ENCODE results near the gene DHX16. TPM values are rescaled to one million over a fixed set of nuclear protein-coding genes. Genes with fewer than 3 reads are reported as not detected.

The DHX16 gene
- total RNA-seq, 1 donor from 2014 or later, result 38.5 TPM

- peaks cover 51% of the 10 kb centered on the region for H3K36me3 Mint-ChIP-seq (ENCODE audit: low read depth, unreplicated experiment)
- no peak overlapping the region for H3K27ac Mint-ChIP-seq (ENCODE audit: unreplicated experiment)
- H3K4me3 Mint-ChIP-seq (ENCODE audit: unreplicated experiment), result peak overlapping the region; percentile 33
- H3K4me1 Mint-ChIP-seq (ENCODE audit: unreplicated experiment), result peaks cover 7% of the 10 kb centered on the region
- no peak for TF ChIP-seq CTCF (IDR thresholded peaks at IDR 0.05; ENCODE audit: unreplicated experiment)
- no peak for DNase-seq (ENCODE audit: low spot score)
- H3K9me3 Mint-ChIP-seq (ENCODE audit: unreplicated experiment), result no peaks in the 10 kb centered on the region
- H3K27me3 Mint-ChIP-seq (ENCODE audit: unreplicated experiment), result peaks cover 7% of the 10 kb centered on the region
These were observed 32.8 kb upstream of the DHX16 start for GRCh38 chr6:30705620-30706019.

GRCh38 chr6:30703821-30704220 is 31.0 kb upstream of the DHX16 start:
- H3K36me3 Mint-ChIP-seq (ENCODE audit: low read depth, unreplicated experiment), result peaks cover 50% of the 10 kb centered on the region
- peak overlapping the region; percentile 71 for H3K4me3 Mint-ChIP-seq (ENCODE audit: unreplicated experiment)
- peaks cover 11% of the 10 kb centered on the region for H3K4me1 Mint-ChIP-seq (ENCODE audit: unreplicated experiment)
- DNase-seq (ENCODE audit: low spot score), result no peak
- TF ChIP-seq CTCF (IDR thresholded peaks at IDR 0.05; ENCODE audit: unreplicated experiment), result no peak
- H3K9me3 Mint-ChIP-seq (ENCODE audit: unreplicated experiment), result no peaks in the 10 kb centered on the region
- H3K27me3 Mint-ChIP-seq (ENCODE audit: unreplicated experiment), result peaks cover 7% of the 10 kb centered on the region
- peak overlapping the region; percentile 48 for H3K27ac Mint-ChIP-seq (ENCODE audit: unreplicated experiment)

GRCh38 chr6:30703011-30703410 is 30.2 kb upstream of the DHX16 start:
- Mint-ChIP-seq H3K4me1 (ENCODE audit: unreplicated experiment) (peaks cover 9% of the 10 kb centered on the region), H3K4me3 (ENCODE audit: unreplicated experiment) (peak overlapping the region; percentile 66), H3K36me3 (ENCODE audit: low read depth, unreplicated experiment) (peaks cover 46% of the 10 kb centered on the region), H3K27me3 (ENCODE audit: unreplicated experiment) (peaks cover 7% of the 10 kb centered on the region), H3K9me3 (ENCODE audit: unreplicated experiment) (no peaks in the 10 kb centered on the region), H3K27ac (ENCODE audit: unreplicated experiment) (no peak overlapping the region)
- TF ChIP-seq CTCF (IDR thresholded peaks at IDR 0.05; ENCODE audit: unreplicated experiment), result no peak
- no peak for DNase-seq (ENCODE audit: low spot score)

- H3K4me3 Mint-ChIP-seq (ENCODE audit: unreplicated experiment), result no peak overlapping the region
- DNase-seq (ENCODE audit: low spot score), result peak; percentile 58
- H3K9me3 Mint-ChIP-seq (ENCODE audit: unreplicated experiment), result no peaks in the 10 kb centered on the region
- peaks cover 5% of the 10 kb centered on the region for H3K27me3 Mint-ChIP-seq (ENCODE audit: unreplicated experiment)
- H3K4me1 Mint-ChIP-seq (ENCODE audit: unreplicated experiment), result peaks cover 5% of the 10 kb centered on the region
- H3K27ac Mint-ChIP-seq (ENCODE audit: unreplicated experiment), result peak overlapping the region; percentile 96
- no peak for TF ChIP-seq CTCF (IDR thresholded peaks at IDR 0.05; ENCODE audit: unreplicated experiment)
- peaks cover 30% of the 10 kb centered on the region for H3K36me3 Mint-ChIP-seq (ENCODE audit: low read depth, unreplicated experiment)
These were observed 27.5 kb upstream of the DHX16 start for GRCh38 chr6:30700340-30700739.

- Mint-ChIP-seq H3K4me1 (ENCODE audit: unreplicated experiment) (peaks cover 8% of the 10 kb centered on the region), H3K4me3 (ENCODE audit: unreplicated experiment) (no peak overlapping the region)
- TF ChIP-seq CTCF (IDR thresholded peaks at IDR 0.05; ENCODE audit: unreplicated experiment), result no peak
These were observed 23.6 kb upstream of the DHX16 start for GRCh38 chr6:30696432-30696831.

More at GRCh38 chr6:30696432-30696831, 23.6 kb upstream of the DHX16 start:
- no peak for DNase-seq (ENCODE audit: low spot score)
- Mint-ChIP-seq H3K9me3 (ENCODE audit: unreplicated experiment) (no peaks in the 10 kb centered on the region), H3K27ac (ENCODE audit: unreplicated experiment) (peak overlapping the region; percentile 57), H3K36me3 (ENCODE audit: low read depth, unreplicated experiment) (no peaks in the 10 kb centered on the region), H3K27me3 (ENCODE audit: unreplicated experiment) (peaks cover 1% of the 10 kb centered on the region)

All from endothelial cell (in vitro differentiated cells).